IMR-90 (cell line): ENCODE results near the gene SCN8A. TPM values are rescaled to one million over a fixed set of nuclear protein-coding genes. Genes with fewer than 3 reads are reported as not detected.
A peak's percentile ranks its signal among the peaks of the same experiment; 100 is the strongest.

Source experiments
- ATAC-seq: fragments of 200-7000 bp; cut with Tn5 transposase; 2 replicates; pipeline ENCODE4 v1.9.1; 2020; ENCODE audit warnings: low read depth, mild to moderate bottlenecking, moderate library complexity
- BruUV-seq: library from RNA; stranded (reverse); fragments of 400-500 nt; replicated peaks from 2 replicates; lab custom pipeline; 2021; lab: Mats Ljungman, UMichigan
- CTCF ChIA-PET: fragments of 300-600 bp; formaldehyde crosslinking; extraction: SDS; loops from one replicate; lab custom pipeline; 2021; ENCODE audit warnings: antibody characterized with exemption; lab: Yijun Ruan, JAX
- POLR2A ChIA-PET: fragments of 300-600 bp; sonication (Branson Sonifier 250); formaldehyde crosslinking; loops from one replicate; lab custom pipeline; 2022; ENCODE audit warnings: antibody characterized with exemption; ENCODE audit not compliant: unreplicated experiment; lab: Charles Lee
- DNase-seq: peaks from one replicate; pipeline ENCODE4 v3.0.0; 2013
- H2AFZ ChIP-seq: replicated peaks from 2 replicates; pipeline ENCODE3; 2013; ENCODE audit warnings: low read length, mild to moderate bottlenecking; ENCODE audit not compliant: poor library complexity
- H2AK5ac ChIP-seq: 2 replicates; pipeline ENCODE4 v1.6.1; 2013; ENCODE audit warnings: low read depth, low read length, inconsistent platforms
- H2AK9ac ChIP-seq: replicated peaks from 2 replicates; pipeline ENCODE3; 2013; ENCODE audit warnings: mild to moderate bottlenecking, low read depth, low read length, moderate library complexity; ENCODE audit not compliant: poor library complexity
- H2BK120ac ChIP-seq: 2 replicates; pipeline ENCODE4 v1.6.1; 2013; ENCODE audit warnings: low read depth, low read length, inconsistent platforms
- H2BK15ac ChIP-seq: 3 replicates; pipeline ENCODE4 v1.6.1; 2013; ENCODE audit warnings: low read depth, low read length, inconsistent platforms
- H2BK20ac ChIP-seq: 2 replicates; pipeline ENCODE4 v1.6.1; 2013; ENCODE audit warnings: low read depth, mild to moderate bottlenecking, inconsistent platforms, low read length, moderate library complexity
- H2BK5ac ChIP-seq: 2 replicates; pipeline ENCODE4 v1.6.1; 2013; ENCODE audit warnings: mild to moderate bottlenecking, low read depth, low read length, inconsistent platforms; ENCODE audit not compliant: poor library complexity, severe bottlenecking
- H3K14ac ChIP-seq: replicated peaks from 2 replicates; pipeline ENCODE4 v1.6.1; 2013; ENCODE audit warnings: low read depth, low read length, inconsistent platforms
- H3K18ac ChIP-seq: 2 replicates; pipeline ENCODE4 v1.6.1; 2013; ENCODE audit warnings: low read depth, low read length, control low read depth
- H3K23ac ChIP-seq: 2 replicates; pipeline ENCODE4 v1.6.1; 2013; ENCODE audit warnings: low read depth, low read length, inconsistent platforms
- H3K27ac ChIP-seq: 2 replicates; pipeline ENCODE4 v1.5.1; 2013; ENCODE audit warnings: mild to moderate bottlenecking, control low read depth, low read length; ENCODE audit not compliant: insufficient read depth
- H3K27me3 ChIP-seq: 2 replicates; pipeline ENCODE4 v1.6.1; 2013; ENCODE audit warnings: low read length; ENCODE audit not compliant: control insufficient read depth, insufficient read depth
- H3K36me3 ChIP-seq: 2 replicates; pipeline ENCODE4 v1.6.1; 2013; ENCODE audit warnings: low read length, mixed read lengths; ENCODE audit not compliant: control insufficient read depth, insufficient read depth
- H3K4ac ChIP-seq: 2 replicates; pipeline ENCODE4 v1.6.1; 2013; ENCODE audit warnings: low read depth, low read length, inconsistent platforms
- H3K4me1 ChIP-seq: 2 replicates; pipeline ENCODE4 v1.6.1; 2013; ENCODE audit warnings: low read length, mixed read lengths; ENCODE audit not compliant: control insufficient read depth, insufficient read depth
- H3K4me2 ChIP-seq: 2 replicates; pipeline ENCODE4 v1.6.1; 2013; ENCODE audit warnings: low read depth, mild to moderate bottlenecking, control low read depth, low read length, moderate library complexity
- H3K4me3 ChIP-seq: 2 replicates; pipeline ENCODE4 v1.5.1; 2013; ENCODE audit warnings: low read depth, mild to moderate bottlenecking, control low read depth, low read length, moderate library complexity; ENCODE audit not compliant: insufficient read depth
- H3K56ac ChIP-seq: 2 replicates; pipeline ENCODE4 v1.6.1; 2013; ENCODE audit warnings: low read length, inconsistent platforms; ENCODE audit not compliant: insufficient read depth; ENCODE audit errors: extremely low read depth
- H3K79me1 ChIP-seq, 2 experiments: 2 replicates each; pipeline ENCODE4 v1.6.1; 2013; ENCODE audit warnings: low read length in 2 of 2, inconsistent platforms in 1 of 2, low read depth in 1 of 2
- H3K9ac ChIP-seq: 2 replicates; pipeline ENCODE4 v1.6.1; 2013; ENCODE audit warnings: low read depth, low read length, control low read depth
- H3K9me1 ChIP-seq: 2 replicates; pipeline ENCODE4 v1.6.1; 2013; ENCODE audit warnings: low read length, inconsistent platforms; ENCODE audit not compliant: insufficient read depth
- H3K9me3 ChIP-seq: 2 replicates; pipeline ENCODE4 v1.6.1; 2013; ENCODE audit warnings: low read length; ENCODE audit not compliant: control insufficient read depth, insufficient read depth
- H4K20me1 ChIP-seq: 2 replicates; pipeline ENCODE4 v1.6.1; 2013; ENCODE audit warnings: low read length, inconsistent platforms; ENCODE audit not compliant: insufficient read depth
- H4K5ac ChIP-seq: 2 replicates; pipeline ENCODE4 v1.6.1; 2013; ENCODE audit warnings: mild to moderate bottlenecking, low read depth, low read length, control low read depth
- H4K8ac ChIP-seq, 2 experiments: 2 replicates each; pipeline ENCODE4 v1.6.1; 2013; ENCODE audit warnings: low read depth in 2 of 2, low read length in 2 of 2, control low read depth in 1 of 2, inconsistent platforms in 1 of 2
- H4K91ac ChIP-seq: 2 replicates; pipeline ENCODE4 v1.6.1; 2013; ENCODE audit warnings: low read depth, low read length, inconsistent platforms; ENCODE audit not compliant: insufficient read depth
- CHD1 ChIP-seq: IDR thresholded peaks from 2 replicates; pipeline ENCODE4 v1.6.1; 2012; ENCODE audit warnings: low read depth, low read length, improper control_type of control experiment
- FOS ChIP-seq: fragments of 150-350 bp; IDR thresholded peaks from 2 replicates; pipeline ENCODE4 v1.6.1; 2016; ENCODE audit warnings: low read depth, low read length
- RCOR1 ChIP-seq: IDR thresholded peaks from 2 replicates; pipeline ENCODE4 v1.6.1; 2012; ENCODE audit warnings: mild to moderate bottlenecking, low read length, improper control_type of control experiment; ENCODE audit not compliant: insufficient replicate concordance
- USF2 ChIP-seq: fragments of 150-350 bp; IDR thresholded peaks from 2 replicates; pipeline ENCODE4 v1.6.1; 2017; ENCODE audit warnings: mild to moderate bottlenecking, antibody characterized with exemption, low read length, low read depth
- WGBS, 2 experiments: methylation state at CpG; one replicate each; pipeline versions ENCODE4 v1.1.5 to v1.1.7; 2013; ENCODE audit warnings: missing lambda C conversion rate in 2 of 2; ENCODE audit not compliant: insufficient read length in 1 of 2; ENCODE audit errors: extremely low coverage in 2 of 2; 5-methylcytosine and 5-hydroxymethylcytosine counted together
- dilution Hi-C: fragments of 300-500 bp; cut with HindIII; formaldehyde crosslinking; loops from one replicate; pipeline ENCODE4 v1.14.3; 2018; ENCODE audit warnings: low sequenced_read_pairs; ENCODE audit not compliant: unreplicated experiment
- in situ Hi-C: fragments of 300-500 bp; cut with MboI; formaldehyde crosslinking; loops from 3 replicates; pipeline ENCODE4 v1.14.3; 2019; ENCODE audit warnings: low sequenced_read_pairs, inconsistent platforms, mixed read lengths
- intact Hi-C: fragments of 100-400 bp; cut with micrococcal nuclease; formaldehyde crosslinking; loops from 2 replicates; pipeline ENCODE4 v1.10.0; 2022
- polyA plus RNA-seq, 3 experiments: library from polyadenylated mRNA; depleted of rRNA; stranded (reverse); fragments of >200 nt; gene quantifications; 2 replicates each; pipeline ENCODE4 v1.2.3, GENCODE V29; 2012; ENCODE audit warnings: low replicate concordance in 1 of 3
- total RNA-seq: library from RNA; depleted of rRNA; stranded (reverse); fragments of >200 nt; gene quantifications from 2 replicates; pipeline ENCODE4 v1.2.3, GENCODE V29; 2012

The SCN8A gene
- total and polyA plus RNA-seq, 2 of the 4 experiments (the other 2 are of a cell fraction): 6.9 to 19.7 TPM

DNA sequence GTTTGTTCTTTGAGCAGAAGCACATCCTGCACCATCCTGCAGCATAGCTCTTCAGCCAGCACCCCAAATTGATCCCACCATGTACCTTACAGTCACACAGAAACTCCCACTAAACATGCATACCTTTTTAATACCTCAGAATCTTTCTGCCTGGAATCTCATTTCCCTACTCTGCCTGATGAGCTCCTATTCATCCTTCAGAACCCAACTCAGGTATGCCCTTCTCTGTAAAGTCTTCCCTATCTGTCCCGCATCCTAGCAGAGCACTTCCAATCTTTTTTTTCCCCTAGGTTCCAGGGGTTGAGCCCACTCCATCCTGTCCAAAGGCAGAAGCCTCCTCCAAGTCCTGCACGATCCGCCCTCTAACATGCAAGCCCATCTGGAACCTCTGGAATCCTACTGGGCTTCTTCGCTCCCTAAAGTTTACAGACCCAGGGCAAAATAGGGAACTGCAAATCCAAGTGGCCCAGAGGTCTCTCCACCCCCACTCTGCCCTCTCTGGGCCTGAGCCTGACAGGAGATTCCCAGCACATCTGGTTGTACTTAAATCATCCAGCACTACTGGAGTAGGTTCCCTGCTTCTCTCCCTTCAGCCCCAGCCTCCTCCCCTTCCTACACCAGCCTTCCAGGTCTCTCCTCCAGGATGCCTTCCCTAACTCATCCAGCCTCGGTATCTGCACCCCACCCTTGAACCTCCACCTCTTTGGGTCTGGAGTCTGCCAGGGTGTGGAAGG is 261.5 kb downstream of the SCN8A start:
- H3K18ac ChIP-seq: no peak overlapping the region
- H4K91ac ChIP-seq: no peak overlapping the region
- H2AK5ac ChIP-seq: peak overlapping the region; percentile 6; the same call in 1 of the 2 replicates
- H3K4ac ChIP-seq: no peak overlapping the region
- H3K23ac ChIP-seq: no peak overlapping the region
- no peak overlapping the region for H2BK20ac ChIP-seq
- no peak overlapping the region for H2BK15ac ChIP-seq
- H4K5ac ChIP-seq: no peak overlapping the region
- H3K9me3 ChIP-seq: no peaks in the 10 kb centered on the region
- no peak overlapping the region for H2BK120ac ChIP-seq
- no peaks in the 10 kb centered on the region for H4K20me1 ChIP-seq
- no peak for TF ChIP-seq FOS
- no peak for TF ChIP-seq RCOR1
- no peak for TF ChIP-seq CHD1
- no peak for TF ChIP-seq USF2
- no peak overlapping the region for H3K14ac ChIP-seq
- intact Hi-C loops (no loop called here), dilution Hi-C loops (loop anchor here (25.0 kb wide), 1 partner anchor 110 kb away; the partner anchor contains the start of gene ACVR1B), in situ Hi-C loops (no loop called here)
- no peak overlapping the region for H3K56ac ChIP-seq
- H3K27ac ChIP-seq: no peak overlapping the region
- H3K4me1 ChIP-seq: no peaks in the 10 kb centered on the region; the same call in 1 of the 2 replicates
- no peaks in the 10 kb centered on the region for H3K9me1 ChIP-seq
- H3K4me2 ChIP-seq: no peak overlapping the region
- BruUV-seq: no TSS peak
- no peak overlapping the region for H4K8ac ChIP-seq
- DNase-seq: no peak
- H2AK9ac ChIP-seq: peak overlapping the region; percentile 42
- H3K79me1 ChIP-seq: no peaks in the 10 kb centered on the region
- H2BK5ac ChIP-seq: no peak overlapping the region
- peaks cover 26% of the 10 kb centered on the region for H3K27me3 ChIP-seq
- POLR2A ChIA-PET: no interaction called here
- peak overlapping the region; percentile 21 for H2AFZ ChIP-seq
- 90% methylated on average over 2 of the region's 5 CpGs; no CpG with 5 or more reads in 1 of the 2 experiments for WGBS, 2 experiments
- CTCF ChIA-PET: no interaction called here
- no peak overlapping the region for H3K4me3 ChIP-seq
- ATAC-seq: no peak
- H3K36me3 ChIP-seq: no peaks in the 10 kb centered on the region
- H3K9ac ChIP-seq: no peak overlapping the region
